Measurements from ENCODE around the gene RTCA.

Gene RTCA

DNA sequence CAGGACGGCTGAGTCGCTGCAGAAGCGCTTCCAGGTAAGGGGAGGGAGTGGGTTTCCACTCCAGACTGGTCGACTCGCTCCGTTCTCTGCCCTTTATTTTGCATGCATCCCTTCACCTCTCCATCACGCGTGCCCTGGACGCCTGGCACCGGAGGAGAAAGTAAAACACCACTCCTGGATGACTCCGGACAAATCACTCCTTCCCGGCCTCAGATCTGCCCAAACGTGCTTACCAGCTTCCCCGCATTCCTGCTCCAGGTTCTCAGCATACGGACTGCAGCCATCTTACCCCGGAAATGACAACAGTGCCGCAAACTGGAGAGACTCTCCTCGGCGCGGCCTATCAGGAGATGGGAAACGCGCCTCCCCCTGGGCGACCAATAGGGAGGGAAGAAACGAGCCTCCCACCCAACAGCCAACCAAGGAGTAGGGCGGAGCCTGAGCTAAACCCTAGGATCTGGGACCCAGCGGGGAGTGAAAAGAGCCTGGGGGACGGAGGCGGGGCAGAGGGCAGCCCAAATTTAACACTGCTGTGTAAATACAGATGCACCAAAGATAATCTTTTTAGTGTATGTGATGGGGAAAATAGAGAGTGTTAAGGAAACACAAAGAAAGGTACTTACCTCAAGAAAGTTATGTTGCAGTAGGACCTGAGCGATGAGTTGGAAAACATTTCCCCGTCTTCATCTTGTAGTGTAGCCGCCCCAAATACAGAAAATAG is 16.3 kb upstream of the RTCA start, which contains the start of gene DBT:
DBT (minus strand) TSS at position 298 of the 721 bp plus-strand sequence; CDS start at position 284, 14 bp downstream.
- peak; percentile 92 for DNase-seq (ENCODE audit: low spot score)
- no peaks in the 10 kb centered on the region for H3K27me3 ChIP-seq (ENCODE audit: control insufficient read depth in 3 of 3, insufficient read depth in 3 of 3, low read depth in 1 of 3, low read length in 3 of 3)

DNA sequence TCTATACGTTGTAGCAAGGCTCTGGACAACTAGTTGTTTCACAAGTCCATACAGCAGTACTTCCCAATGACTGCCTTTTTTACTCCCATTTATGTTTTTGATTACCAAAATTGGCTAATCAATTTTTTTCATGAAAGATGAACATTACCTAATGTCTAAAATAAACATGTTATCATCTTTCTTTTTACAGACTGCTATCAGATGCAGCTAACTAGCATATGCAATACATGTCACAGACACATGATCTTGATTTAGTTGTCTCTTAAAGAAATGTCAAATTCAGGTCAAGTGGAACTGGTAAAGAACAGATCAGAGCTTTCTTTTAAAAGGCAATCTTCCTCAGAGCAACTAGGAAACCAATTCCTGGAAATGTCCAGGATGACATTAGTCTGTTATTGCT is 15.8 kb upstream of the RTCA start:
- Histone ChIP-seq H3K27me3 (ENCODE audit: control insufficient read depth in 3 of 3, insufficient read depth in 3 of 3, low read depth in 1 of 3, low read length in 3 of 3) (no peaks in the 10 kb centered on the region), H4K91ac (ENCODE audit: low read depth, low read length, poor library complexity) (no peak overlapping the region), H2AFZ (ENCODE audit: low read length) (peak overlapping the region; percentile 91), H3K4me3 (ENCODE audit: low read length in 2 of 2) (peak overlapping the region in 1 of 2 donors; percentile 79), H2BK15ac (ENCODE audit: low read length) (no peak overlapping the region), H3K23ac (ENCODE audit: low read depth, low read length, poor library complexity) (no peak overlapping the region), H3K4ac (ENCODE audit: low read length) (no peak overlapping the region), H3K27ac (replicated peaks; ENCODE audit: low read length) (no peak overlapping the region), H3K14ac (ENCODE audit: low read length) (no peak overlapping the region), H3K9me3 (replicated peaks in 1 of 2; ENCODE audit: control insufficient read depth in 2 of 2, insufficient read depth in 1 of 2, low read depth in 1 of 2, low read length in 2 of 2) (no peaks in the 10 kb centered on the region), H2BK12ac (ENCODE audit: low read length) (no peak overlapping the region), H3K9ac (ENCODE audit: low read depth, low read length, poor library complexity) (no peak overlapping the region), H3K18ac (ENCODE audit: low read length) (no peak overlapping the region), H2AK5ac (ENCODE audit: low read depth, low read length) (no peak overlapping the region), H3K79me1 (ENCODE audit: low read depth, low read length) (peaks cover 2% of the 10 kb centered on the region), H2BK5ac (ENCODE audit: low read length) (no peak overlapping the region), H3K4me2 (ENCODE audit: insufficient read depth, low read length, poor library complexity, severe bottlenecking) (no peak overlapping the region), H3K36me3 (replicated peaks in 1 of 2; ENCODE audit: control insufficient read depth in 2 of 2, insufficient read depth in 2 of 2, low read length in 2 of 2) (no peaks in the 10 kb centered on the region), H3K4me1 (ENCODE audit: control insufficient read depth in 2 of 2, insufficient read depth in 1 of 2, low read depth in 1 of 2, low read length in 2 of 2) (peaks cover 5 to 8% of the 10 kb centered on the region in 2 donors), H4K8ac (ENCODE audit: low read depth, low read length) (no peak overlapping the region), H2BK120ac (ENCODE audit: low read depth, low read length) (no peak overlapping the region)
- no peak for DNase-seq (ENCODE audit: low spot score)
- no CpG with 5 or more reads among the region's 1 CpG for WGBS, 2 donors (ENCODE audit: extremely low coverage in 2 of 2, insufficient read length in 2 of 2, insufficient replicate concordance in 1 of 2)

More for the DNA sequence above, 16.3 kb upstream of the RTCA start, which contains the start of gene DBT:
- Histone ChIP-seq H3K4me1 (ENCODE audit: control insufficient read depth in 2 of 2, insufficient read depth in 1 of 2, low read depth in 1 of 2, low read length in 2 of 2) (peaks cover 5 to 8% of the 10 kb centered on the region in 2 donors), H3K4ac (ENCODE audit: low read length) (peak within 1 kb of the TSS; percentile 55), H2BK120ac (ENCODE audit: low read depth, low read length) (no peak within 1 kb of the TSS), H2BK15ac (ENCODE audit: low read length) (peak within 1 kb of the TSS; percentile 33), H4K8ac (ENCODE audit: low read depth, low read length) (peak within 1 kb of the TSS; percentile 83), H4K91ac (ENCODE audit: low read depth, low read length, poor library complexity) (no peak within 1 kb of the TSS), H3K9me3 (replicated peaks in 1 of 2; ENCODE audit: control insufficient read depth in 2 of 2, insufficient read depth in 1 of 2, low read depth in 1 of 2, low read length in 2 of 2) (no peaks in the 10 kb centered on the region), H3K36me3 (replicated peaks in 1 of 2; ENCODE audit: control insufficient read depth in 2 of 2, insufficient read depth in 2 of 2, low read length in 2 of 2) (no peaks in the 10 kb centered on the region), H3K23ac (ENCODE audit: low read depth, low read length, poor library complexity) (no peak within 1 kb of the TSS), H2AK5ac (ENCODE audit: low read depth, low read length) (peak within 1 kb of the TSS; percentile 76), H2AFZ (ENCODE audit: low read length) (peak within 1 kb of the TSS; percentile 91), H3K4me2 (ENCODE audit: insufficient read depth, low read length, poor library complexity, severe bottlenecking) (peak within 1 kb of the TSS; percentile 83), H2BK5ac (ENCODE audit: low read length) (peak within 1 kb of the TSS; percentile 67), H2BK12ac (ENCODE audit: low read length) (no peak within 1 kb of the TSS), H3K4me3 (ENCODE audit: low read length in 2 of 2) (peak within 1 kb of the TSS; percentile 79 to 93), H3K18ac (ENCODE audit: low read length) (peak within 1 kb of the TSS; percentile 84), H3K9ac (ENCODE audit: low read depth, low read length, poor library complexity) (peak within 1 kb of the TSS; percentile 96), H3K14ac (ENCODE audit: low read length) (peak within 1 kb of the TSS; percentile 49), H3K27ac (replicated peaks; ENCODE audit: low read length) (peak within 1 kb of the TSS; percentile 72), H3K79me1 (ENCODE audit: low read depth, low read length) (peaks cover 2% of the 10 kb centered on the region)
- no CpG with 5 or more reads among the region's 31 CpGs for WGBS, 2 donors (ENCODE audit: extremely low coverage in 2 of 2, insufficient read length in 2 of 2, insufficient replicate concordance in 1 of 2)

DNA sequence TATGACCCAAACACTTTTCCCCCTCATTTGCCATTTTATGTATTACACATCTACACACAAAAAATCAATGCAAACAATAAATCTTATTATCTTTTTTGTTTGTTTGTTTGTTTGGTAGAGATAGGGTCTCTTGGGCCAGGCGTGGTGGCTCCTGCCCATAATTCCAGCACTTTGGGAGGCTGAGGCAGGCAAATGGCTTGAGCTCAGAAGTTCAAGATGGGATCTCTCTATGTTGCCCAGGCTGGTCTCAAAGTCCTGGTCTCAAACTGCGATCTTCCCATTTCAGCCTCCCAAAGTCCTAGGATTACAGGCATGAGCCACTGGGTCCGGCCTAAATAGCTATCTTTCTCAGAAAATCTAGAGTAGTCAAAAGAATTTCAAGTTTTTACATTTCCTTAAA is 15.2 kb upstream of the RTCA start:
- no CpG with 5 or more reads among the region's 3 CpGs for WGBS, 2 donors (ENCODE audit: extremely low coverage in 2 of 2, insufficient read length in 2 of 2, insufficient replicate concordance in 1 of 2)
- peaks cover 5 to 8% of the 10 kb centered on the region in 2 donors for H3K4me1 ChIP-seq (ENCODE audit: control insufficient read depth in 2 of 2, insufficient read depth in 1 of 2, low read depth in 1 of 2, low read length in 2 of 2)
- H3K27me3 ChIP-seq (ENCODE audit: control insufficient read depth in 3 of 3, insufficient read depth in 3 of 3, low read depth in 1 of 3, low read length in 3 of 3), result no peaks in the 10 kb centered on the region
- H2AK5ac ChIP-seq (ENCODE audit: low read depth, low read length), result no peak overlapping the region
- no peak overlapping the region for H3K23ac ChIP-seq (ENCODE audit: low read depth, low read length, poor library complexity)
- no peak overlapping the region for H2BK5ac ChIP-seq (ENCODE audit: low read length)
- H3K36me3 ChIP-seq (replicated peaks in 1 of 2; ENCODE audit: control insufficient read depth in 2 of 2, insufficient read depth in 2 of 2, low read length in 2 of 2), result no peaks in the 10 kb centered on the region
- H2BK15ac ChIP-seq (ENCODE audit: low read length), result no peak overlapping the region
- no peak overlapping the region for H3K27ac ChIP-seq (replicated peaks; ENCODE audit: low read length)
- H3K4ac ChIP-seq (ENCODE audit: low read length), result no peak overlapping the region
- H3K4me2 ChIP-seq (ENCODE audit: insufficient read depth, low read length, poor library complexity, severe bottlenecking), result no peak overlapping the region
- H2BK120ac ChIP-seq (ENCODE audit: low read depth, low read length), result no peak overlapping the region
- H3K9ac ChIP-seq (ENCODE audit: low read depth, low read length, poor library complexity), result no peak overlapping the region
- H3K9me3 ChIP-seq (replicated peaks in 1 of 2; ENCODE audit: control insufficient read depth in 2 of 2, insufficient read depth in 1 of 2, low read depth in 1 of 2, low read length in 2 of 2), result no peaks in the 10 kb centered on the region
- H2AFZ ChIP-seq (ENCODE audit: low read length), result peak overlapping the region; percentile 91
- no peak for DNase-seq (ENCODE audit: low spot score)
- no peak overlapping the region for H3K4me3 ChIP-seq (ENCODE audit: low read length in 2 of 2)
- H3K79me1 ChIP-seq (ENCODE audit: low read depth, low read length), result peaks cover 2% of the 10 kb centered on the region
- no peak overlapping the region for H3K14ac ChIP-seq (ENCODE audit: low read length)
- no peak overlapping the region for H4K8ac ChIP-seq (ENCODE audit: low read depth, low read length)
- H3K18ac ChIP-seq (ENCODE audit: low read length), result no peak overlapping the region
- H2BK12ac ChIP-seq (ENCODE audit: low read length), result no peak overlapping the region
- no peak overlapping the region for H4K91ac ChIP-seq (ENCODE audit: low read depth, low read length, poor library complexity)

DNA sequence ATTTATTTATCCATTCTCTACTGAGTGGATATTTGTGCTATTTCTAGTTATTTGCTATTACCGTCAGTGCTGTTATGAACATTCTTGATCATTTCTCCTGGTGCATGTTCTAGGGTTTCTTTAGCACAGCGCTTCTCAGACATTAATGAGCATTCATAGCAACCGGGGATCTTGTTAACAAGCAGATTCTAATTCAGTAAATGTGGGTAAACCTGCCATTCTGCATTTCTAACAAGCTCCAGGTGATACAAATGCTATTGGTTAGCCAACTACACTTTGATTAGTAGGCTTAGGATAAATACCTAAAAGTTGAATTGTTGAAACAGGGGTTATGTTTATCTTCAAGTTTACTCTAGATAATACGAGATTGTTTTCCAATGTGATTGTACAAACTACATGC is 13.1 kb upstream of the RTCA start:
- H2AK5ac ChIP-seq (ENCODE audit: low read depth, low read length), result no peak overlapping the region
- H3K9ac ChIP-seq (ENCODE audit: low read depth, low read length, poor library complexity), result no peak overlapping the region
- H3K36me3 ChIP-seq (replicated peaks in 1 of 2; ENCODE audit: control insufficient read depth in 2 of 2, insufficient read depth in 2 of 2, low read length in 2 of 2), result no peaks in the 10 kb centered on the region
- WGBS, 2 donors (ENCODE audit: extremely low coverage in 2 of 2, insufficient read length in 2 of 2, insufficient replicate concordance in 1 of 2), result no CpG with 5 or more reads among the region's 4 CpGs
- H4K8ac ChIP-seq (ENCODE audit: low read depth, low read length), result no peak overlapping the region
- H2BK15ac ChIP-seq (ENCODE audit: low read length), result no peak overlapping the region
- H4K91ac ChIP-seq (ENCODE audit: low read depth, low read length, poor library complexity), result no peak overlapping the region
- H3K27me3 ChIP-seq (ENCODE audit: control insufficient read depth in 3 of 3, insufficient read depth in 3 of 3, low read depth in 1 of 3, low read length in 3 of 3), result no peaks in the 10 kb centered on the region
- no peaks in the 10 kb centered on the region for H3K9me3 ChIP-seq (replicated peaks in 1 of 2; ENCODE audit: control insufficient read depth in 2 of 2, insufficient read depth in 1 of 2, low read depth in 1 of 2, low read length in 2 of 2)
- H3K79me1 ChIP-seq (ENCODE audit: low read depth, low read length), result peaks cover 2% of the 10 kb centered on the region
- no peak overlapping the region for H2BK120ac ChIP-seq (ENCODE audit: low read depth, low read length)
- H3K27ac ChIP-seq (replicated peaks; ENCODE audit: low read length), result no peak overlapping the region
- no peak for DNase-seq (ENCODE audit: low spot score)
- no peak overlapping the region for H3K4ac ChIP-seq (ENCODE audit: low read length)
- H2AFZ ChIP-seq (ENCODE audit: low read length), result no peak overlapping the region
- no peak overlapping the region for H3K4me2 ChIP-seq (ENCODE audit: insufficient read depth, low read length, poor library complexity, severe bottlenecking)
- no peak overlapping the region for H3K18ac ChIP-seq (ENCODE audit: low read length)
- peaks cover 5 to 8% of the 10 kb centered on the region in 2 donors for H3K4me1 ChIP-seq (ENCODE audit: control insufficient read depth in 2 of 2, insufficient read depth in 1 of 2, low read depth in 1 of 2, low read length in 2 of 2)
- no peak overlapping the region for H2BK5ac ChIP-seq (ENCODE audit: low read length)
- no peak overlapping the region for H3K4me3 ChIP-seq (ENCODE audit: low read length in 2 of 2)
- no peak overlapping the region for H3K23ac ChIP-seq (ENCODE audit: low read depth, low read length, poor library complexity)
- H3K14ac ChIP-seq (ENCODE audit: low read length), result no peak overlapping the region
- no peak overlapping the region for H2BK12ac ChIP-seq (ENCODE audit: low read length)
